Glomerular endothelial cell (primary cell): ENCODE results near the gene ALDH1L1. TPM values are rescaled to one million over a fixed set of nuclear protein-coding genes. Genes with fewer than 3 reads are reported as not detected.

ENCODE experiments used
- DNase-seq: peaks from one replicate; pipeline ENCODE4 v3.0.0-alpha.2; 2011; ENCODE audit warnings: low read depth, low spot score; ENCODE audit errors: extremely low read depth
- total RNA-seq: library from RNA; depleted of rRNA; stranded (reverse); fragments of >200 nt; gene quantifications from 2 replicates; pipeline ENCODE4 v1.2.3, GENCODE V29; 2015

ALDH1L1 gene
- total RNA-seq: not detected in 2 replicates

DNA sequence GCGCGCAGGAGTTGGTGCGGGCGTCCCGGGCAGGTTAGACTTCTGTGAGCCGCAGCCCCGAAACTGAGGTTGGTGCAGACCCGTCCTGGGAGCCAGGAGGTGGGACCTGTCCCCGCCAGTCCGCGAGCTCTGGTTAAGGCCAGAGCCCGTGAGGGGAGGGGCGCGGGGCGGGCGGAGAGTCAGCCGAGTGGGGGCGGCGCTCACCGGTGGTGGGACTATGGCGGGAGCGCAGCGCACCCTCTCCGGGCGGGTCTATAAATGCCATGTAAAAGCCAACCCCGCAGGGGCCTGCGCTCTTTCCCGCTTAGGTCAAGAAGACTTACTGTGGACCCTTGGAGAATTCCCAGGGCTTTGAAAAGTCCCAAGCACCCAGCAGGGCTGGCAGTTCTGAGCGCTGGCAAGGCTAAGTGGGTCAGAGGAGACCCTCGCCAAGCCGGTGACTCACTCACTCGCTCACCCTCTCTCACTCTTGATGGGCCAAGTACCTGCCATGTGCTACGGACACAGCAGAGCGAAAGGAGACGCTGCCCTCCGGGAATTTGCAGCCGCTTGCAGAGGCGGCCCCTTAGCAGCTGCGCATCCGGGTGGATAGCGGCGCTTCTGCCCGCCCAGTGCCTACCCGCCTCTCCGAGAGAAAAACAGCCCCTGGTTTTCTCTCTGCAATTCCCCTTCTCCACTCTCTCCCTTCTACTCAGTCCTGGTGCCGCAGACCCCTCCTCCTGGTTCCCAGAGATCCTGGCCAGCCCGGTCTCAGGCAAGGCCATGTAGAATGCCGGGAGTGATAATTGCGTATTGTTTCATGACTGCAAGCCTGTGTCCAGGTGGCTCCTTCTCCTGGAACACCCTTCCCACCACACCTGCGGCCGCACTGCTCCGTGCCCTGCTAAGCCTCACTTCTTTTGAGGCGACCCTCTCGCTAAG lies at the start of gene ALDH1L1:
ALDH1L1 (minus strand) TSS at position 110 of the 921 bp plus-strand sequence. CDS start 19,607 bp downstream, outside the sequence.
- no peak for DNase-seq

DNA sequence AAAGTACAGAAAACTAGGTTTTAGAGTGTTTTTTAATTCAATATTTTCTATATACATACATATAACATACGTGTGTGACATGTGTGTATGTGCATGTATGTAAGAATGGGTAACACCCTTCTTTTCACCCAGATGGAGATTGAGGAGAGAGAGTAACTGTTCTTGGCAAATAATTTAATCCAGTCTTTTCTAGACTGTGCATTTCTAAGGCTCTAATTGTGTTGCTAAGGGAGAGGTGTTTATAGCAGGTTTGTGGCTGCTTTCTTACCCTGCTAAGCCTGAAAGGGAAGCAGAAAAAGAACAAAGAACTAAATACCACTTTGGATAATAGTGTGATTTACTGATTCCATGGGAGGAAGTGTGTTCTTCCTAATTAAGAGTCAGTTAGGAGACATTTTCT lies 46.0 kb upstream of the ALDH1L1 start:
- DNase-seq: no peak

DNA sequence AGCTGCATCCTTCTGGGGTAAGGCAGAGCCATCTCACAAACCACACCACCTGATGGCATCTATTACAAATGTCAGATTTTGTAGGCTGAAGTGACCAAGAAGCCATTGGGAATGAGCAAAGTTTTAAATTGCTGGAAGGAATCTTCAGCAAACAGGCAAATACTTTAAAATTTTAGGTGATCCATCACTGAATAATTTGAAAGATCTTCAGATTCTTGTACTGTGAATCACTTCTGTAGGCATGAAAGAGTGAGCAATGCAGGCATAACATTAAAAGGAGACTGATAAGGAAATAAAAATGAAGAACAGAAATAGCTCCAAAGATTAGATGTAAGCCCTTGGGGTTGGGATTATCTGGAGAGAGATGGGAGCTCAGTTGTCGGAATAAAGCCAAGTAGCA lies 36.0 kb upstream of the ALDH1L1 start:
- DNase-seq: no peak

DNA sequence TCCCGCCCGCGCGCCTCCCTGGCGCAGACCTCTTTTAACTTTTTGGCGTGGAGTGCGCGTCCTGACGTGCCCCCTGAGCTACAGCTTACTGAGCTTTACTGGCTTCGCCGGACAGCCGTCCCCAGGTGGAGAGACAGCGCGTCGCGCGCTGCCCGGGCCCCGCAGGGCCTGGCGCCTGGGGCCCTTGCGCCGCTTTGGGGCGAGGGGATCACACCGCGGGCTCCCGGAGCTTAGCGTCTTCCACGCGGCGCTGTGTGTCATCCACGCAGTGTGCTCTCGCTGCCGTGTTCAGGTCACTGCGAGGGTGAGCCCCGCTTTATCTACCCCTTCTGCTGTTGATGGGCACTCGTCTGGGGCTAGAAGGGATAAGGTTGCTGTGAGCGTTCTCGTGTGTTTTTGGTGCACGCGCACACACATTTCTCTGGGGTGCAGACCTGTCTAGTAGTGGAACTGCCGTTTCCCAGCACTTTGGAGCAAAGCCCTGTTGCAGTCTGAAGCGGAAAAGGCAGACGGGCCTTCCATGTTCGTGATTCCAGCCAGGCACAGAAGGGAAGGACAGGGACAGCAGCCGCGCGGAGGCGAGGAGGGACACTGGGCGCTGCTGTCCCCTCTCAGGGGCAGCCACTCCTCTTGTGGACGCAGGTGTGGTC lies 33.1 kb upstream of the ALDH1L1 start:
- DNase-seq: no peak

DNA sequence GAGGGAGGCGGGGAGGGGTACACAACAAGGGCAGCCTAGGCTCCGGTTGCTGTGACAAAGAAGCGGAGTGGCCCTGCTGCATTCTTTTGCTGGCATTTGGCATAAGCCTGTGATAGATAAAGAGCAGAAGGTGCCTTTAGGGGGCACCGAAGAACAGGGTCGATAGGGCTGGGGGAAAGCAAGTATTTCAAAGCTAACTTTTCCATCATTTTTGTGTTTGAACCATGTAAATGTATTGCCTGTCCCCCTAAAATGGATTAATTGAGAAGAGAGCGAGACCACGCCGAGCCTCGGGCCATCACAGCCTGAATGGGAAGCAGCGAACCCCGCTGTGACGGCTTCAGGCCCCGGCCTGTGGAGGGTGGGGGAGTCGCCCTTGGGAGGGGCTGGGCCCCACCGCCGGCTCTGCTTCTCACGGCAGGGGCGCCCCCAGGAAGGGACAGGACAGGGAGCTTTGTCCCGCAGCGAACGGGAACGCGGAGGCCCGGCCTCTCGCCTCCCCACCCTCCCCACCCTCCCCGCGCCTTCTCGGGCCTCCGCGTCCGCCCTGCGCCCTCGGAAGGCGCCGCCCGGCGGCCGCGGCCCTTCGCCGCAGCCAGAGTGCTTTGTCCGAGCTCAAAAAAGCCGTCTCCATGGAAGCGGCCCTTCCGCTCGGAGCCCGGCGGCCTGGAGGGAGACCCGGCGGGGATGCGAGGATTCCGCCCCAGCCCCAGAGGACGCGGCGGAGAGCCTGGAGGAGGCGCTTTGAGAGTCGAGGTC lies 32.4 kb upstream of the ALDH1L1 start:
- no peak for DNase-seq

DNA sequence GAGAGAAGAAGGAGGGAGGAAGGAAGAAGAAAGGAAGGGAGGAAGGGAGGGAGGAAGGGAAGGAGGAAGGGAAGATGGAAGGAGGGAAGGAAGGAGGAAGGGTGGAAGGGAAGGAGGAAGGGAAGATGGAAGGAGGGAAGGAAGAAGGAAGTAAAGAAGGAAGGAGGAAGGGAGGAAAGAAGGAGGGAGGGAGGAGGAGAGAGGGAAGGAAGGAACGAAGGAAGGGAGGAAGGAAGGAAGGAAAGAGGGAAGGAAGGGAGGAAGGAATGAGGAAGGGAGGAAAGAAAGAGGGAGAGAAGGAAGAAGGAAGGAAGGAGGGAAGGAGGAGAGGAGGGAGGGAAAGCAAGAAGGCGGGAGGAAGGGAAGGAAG lies 31.8 kb upstream of the ALDH1L1 start:
- no peak for DNase-seq

DNA sequence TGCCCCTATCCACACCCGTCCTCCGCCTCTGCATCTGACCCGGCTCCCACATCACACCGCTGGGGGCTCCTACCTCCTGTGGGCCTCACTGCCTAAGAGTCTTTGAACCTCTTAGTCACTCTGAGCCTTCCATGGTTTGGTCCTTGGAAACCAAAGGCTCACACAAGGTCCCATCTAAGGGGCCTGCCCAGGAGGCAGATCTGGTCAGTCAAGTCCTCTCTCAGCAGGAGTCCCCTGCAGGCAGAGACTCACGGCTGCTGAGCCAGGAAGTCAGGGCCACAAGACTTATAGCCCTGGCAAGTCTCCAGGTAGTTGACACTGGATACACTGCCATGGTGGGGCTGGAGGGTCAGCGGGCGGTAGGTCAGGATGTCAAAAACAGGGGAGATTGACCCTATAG lies 31.2 kb upstream of the ALDH1L1 start:
- no peak for DNase-seq

DNA sequence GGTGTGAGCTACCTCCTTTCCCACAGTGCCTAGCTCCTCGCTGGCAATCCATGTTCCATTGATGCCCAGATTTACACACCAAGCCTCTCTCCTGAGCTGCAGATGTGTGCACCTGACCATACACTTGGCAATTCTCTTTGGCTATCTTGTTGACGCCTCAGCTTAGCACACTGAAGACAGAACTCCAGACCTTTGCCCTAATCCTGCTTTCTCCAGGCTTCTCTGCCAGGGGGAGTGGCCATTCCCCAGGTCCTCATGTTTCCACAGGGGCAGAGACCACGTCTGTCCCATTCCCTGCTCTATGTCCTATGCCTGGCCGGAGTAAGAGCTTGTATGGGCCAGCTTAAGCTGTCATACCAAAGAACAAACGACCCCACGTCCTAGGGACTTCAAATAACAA lies 30.2 kb upstream of the ALDH1L1 start:
- no peak for DNase-seq

DNA sequence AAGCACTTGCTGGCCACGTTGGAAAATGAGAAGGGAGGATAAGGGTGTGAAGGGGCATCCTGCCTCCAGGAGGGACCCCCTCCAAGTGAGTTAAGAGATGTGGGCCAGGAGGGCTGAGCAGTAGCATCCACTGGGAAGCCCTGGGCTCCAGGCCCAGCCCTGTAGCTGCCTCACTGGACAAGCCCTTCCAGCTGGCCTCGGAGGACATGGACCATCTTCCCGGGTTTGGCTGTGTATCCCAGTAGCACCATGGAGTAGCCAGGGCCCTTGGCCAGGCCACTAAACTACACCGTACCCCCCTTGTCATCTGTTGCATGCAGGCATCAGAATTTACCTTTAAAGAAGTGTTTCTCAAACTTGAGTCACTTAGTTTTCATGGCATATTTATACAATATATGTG lies 29.4 kb upstream of the ALDH1L1 start:
- DNase-seq: no peak

DNA sequence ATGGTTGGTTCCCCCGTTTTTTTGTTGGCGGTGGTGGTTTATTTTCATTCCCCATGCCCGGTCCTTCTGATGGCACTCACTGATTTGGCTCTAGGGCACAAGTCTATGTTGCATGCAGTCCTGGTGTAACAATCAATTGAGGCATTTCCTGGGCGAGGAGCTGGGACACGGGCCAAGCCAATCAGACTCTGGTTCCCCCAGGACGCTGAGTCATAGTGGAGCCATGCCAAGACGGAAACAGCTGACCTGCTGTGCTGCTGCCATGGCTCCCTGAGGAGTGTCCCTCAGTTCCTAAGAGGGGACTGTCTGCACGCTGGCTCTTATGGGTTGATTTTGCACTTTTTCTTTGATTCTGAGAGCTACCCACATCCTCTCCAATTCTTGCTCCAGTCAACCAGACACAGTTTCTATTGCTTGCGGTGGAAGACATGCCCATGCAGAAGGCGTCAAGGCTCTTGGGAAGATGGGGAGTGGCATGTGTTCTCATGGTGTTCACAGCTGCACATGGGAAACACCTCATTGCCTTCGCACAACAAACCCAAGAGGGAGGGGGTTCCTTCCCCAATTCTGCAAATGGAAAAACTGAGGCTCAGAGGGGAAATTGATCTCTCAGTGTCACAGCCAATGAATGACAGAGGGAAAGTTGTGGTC lies 28.3 kb upstream of the ALDH1L1 start:
- no peak for DNase-seq

DNA sequence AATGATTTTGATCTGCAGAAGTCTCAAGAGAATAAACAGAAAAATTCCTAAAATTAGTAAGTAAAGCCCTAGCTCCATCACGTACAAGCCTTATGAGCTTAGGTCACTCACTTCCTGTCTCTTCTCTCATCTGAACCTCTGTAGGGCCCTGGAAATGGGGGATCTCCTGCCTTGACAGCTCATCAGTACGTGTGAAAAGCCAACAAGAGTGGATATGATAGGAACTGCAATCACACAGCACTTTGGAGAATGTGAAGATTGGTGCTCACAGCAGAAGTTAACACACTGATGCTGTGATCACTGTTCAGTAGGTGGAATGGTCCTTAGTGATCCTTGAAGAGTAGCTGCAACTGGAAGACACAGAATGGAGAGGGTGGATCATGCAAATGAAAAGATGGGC lies 27.8 kb upstream of the ALDH1L1 start:
- DNase-seq: no peak

DNA sequence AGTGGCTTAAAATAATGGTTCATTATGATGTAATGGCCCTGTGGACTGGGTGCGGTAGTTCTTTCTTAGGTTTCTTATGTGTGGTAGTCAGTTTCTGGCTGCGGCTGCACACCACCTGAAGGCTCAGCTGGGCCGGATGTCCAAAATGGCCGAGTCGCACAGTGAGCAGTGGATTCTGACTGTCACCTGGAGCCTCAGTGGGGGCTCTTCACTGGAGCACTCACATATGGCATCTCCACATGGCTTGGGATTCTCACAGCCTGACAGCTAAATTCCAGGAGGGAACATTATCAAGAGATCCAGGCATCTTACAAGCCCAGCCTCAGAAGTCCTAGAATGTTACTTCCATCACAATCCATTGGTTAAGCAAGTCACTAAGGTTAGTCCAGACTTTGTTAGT lies 26.8 kb upstream of the ALDH1L1 start:
- DNase-seq: no peak

DNA sequence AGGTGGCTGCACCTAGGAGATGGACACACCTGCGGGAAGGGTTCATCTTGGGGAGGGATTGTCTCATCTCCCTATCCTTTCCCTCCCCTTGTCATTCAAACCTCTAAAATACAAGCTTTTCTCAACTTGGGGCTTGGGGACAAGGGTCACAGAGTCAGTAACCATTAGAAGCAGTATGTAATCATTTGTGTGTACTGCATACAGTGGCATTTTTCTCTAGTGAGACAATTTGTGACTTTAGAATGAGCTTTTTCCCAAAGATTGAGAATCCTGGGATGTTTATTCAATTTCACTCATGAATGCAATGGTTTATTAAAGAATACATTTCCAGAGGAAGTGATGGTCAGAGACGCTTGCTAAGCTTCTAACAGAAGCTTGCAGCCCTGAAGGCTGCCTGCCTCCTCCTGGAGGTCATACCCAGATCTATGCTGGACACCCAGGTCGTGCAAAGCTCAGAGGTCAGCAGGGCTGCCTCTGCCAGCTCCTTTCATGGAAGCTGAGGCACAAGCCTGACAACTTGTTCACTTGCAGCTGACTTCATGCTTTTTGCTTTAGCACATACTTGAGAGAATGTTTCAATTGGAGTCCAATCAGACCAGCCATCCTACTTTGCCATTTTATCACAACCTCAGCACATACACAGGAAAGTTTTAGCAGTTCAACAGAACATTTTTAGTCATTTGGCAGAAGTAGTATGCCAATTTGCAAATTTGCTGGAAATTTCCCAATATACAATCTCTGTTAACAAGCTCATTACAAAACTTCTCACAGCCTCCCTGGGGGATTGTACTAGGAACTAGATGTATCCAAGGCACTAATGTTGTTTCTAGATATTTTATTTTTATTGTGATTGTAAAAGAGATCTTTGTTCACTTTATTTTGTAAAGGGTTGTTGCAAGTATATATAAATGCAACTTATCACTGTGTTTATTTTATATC lies 25.6 kb upstream of the ALDH1L1 start:
- DNase-seq: no peak

DNA sequence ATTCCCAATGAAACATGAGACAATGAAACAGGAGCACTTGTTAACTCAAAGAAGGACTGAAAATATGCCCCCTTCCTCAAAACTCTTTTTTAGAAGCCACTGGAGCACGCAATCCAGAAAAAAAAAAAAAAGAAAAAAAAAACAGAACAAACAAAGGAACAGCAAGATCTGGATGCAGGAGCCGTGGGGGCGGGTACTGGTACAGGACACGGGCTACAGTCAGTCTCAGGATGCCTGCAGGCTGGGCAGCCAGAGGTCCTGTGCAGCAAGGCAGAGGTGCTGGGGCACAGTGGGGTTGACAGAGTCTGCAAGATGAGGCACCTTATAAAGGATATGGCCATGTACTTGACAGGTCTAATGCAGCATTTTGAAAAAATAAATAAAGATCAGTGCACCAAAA lies 22.3 kb upstream of the ALDH1L1 start:
- no peak for DNase-seq

DNA sequence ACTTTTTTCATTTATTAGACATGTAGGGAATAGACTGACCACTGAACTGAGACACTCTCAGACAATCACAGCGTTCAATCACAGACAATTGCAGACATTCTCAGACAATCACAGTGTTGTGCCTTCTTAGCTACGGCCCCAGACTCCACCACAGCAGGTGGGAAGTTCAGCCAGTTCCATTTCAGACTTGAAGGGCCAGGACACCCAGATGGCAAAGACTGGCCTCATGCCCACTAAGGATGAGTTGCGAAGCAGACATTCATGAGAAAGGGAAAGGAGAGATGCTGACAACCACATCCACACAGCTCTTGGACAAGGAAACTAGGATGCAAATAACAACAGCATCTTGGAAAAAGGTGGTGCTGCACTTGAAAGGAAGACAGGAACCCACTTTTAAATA lies 21.9 kb upstream of the ALDH1L1 start:
- no peak for DNase-seq

DNA sequence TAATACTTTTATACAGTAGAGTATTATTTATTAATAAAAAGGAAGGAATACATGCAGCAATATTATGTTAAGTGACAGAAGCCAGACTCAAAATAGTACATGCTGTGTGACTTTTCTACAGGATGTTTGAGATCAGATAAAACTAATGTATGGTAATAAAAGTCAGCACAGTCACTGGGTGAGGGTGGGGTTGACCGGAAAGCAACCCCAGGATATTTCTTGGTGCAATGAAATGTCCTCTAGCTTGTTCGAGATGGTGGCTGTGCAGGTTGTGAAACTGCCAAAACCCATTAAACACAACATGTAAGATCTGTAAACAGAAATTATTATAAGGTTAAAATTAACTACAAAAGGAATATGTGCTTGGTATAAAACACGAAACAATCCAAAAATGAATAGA lies 20.8 kb upstream of the ALDH1L1 start:
- DNase-seq: no peak

DNA sequence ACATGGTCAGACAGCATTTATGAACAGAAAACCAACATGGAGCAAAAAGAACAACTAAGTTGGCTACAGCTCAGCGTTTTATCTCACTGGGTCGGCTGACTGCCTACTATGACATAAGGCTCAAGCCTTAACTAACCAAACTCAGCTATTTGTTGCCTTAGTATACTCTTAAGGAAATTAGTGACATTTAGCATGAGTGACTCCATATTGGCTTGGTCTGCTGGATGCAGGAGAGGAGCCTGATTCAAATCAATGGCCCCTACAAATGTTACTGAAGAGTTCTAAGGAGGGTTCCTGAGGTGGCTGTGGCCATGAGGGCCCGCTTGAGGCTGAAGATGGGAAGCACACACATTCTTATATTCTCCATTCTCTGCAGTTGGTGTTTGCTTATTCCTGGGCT lies 20.1 kb upstream of the ALDH1L1 start:
- no peak for DNase-seq

DNA sequence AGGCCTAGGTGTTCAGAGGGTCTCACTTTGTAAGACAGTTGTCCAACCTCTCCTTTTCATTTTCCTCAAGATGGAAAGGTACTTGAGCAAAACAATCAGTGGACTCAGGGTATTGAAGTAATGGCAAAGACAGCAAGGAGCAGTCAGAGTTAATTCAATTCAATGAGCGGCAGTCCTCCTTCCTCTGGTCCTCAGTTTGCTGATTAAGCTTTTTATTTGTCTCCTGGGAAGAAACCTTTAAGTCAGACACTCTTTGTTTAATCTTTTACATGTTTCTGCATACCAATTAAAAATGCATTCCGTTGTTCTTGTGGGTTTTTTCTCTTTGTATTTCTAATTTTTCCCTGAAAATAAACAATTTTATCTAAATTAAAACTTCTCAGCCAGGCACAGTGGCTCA lies 18.9 kb upstream of the ALDH1L1 start:
- no peak for DNase-seq

DNA sequence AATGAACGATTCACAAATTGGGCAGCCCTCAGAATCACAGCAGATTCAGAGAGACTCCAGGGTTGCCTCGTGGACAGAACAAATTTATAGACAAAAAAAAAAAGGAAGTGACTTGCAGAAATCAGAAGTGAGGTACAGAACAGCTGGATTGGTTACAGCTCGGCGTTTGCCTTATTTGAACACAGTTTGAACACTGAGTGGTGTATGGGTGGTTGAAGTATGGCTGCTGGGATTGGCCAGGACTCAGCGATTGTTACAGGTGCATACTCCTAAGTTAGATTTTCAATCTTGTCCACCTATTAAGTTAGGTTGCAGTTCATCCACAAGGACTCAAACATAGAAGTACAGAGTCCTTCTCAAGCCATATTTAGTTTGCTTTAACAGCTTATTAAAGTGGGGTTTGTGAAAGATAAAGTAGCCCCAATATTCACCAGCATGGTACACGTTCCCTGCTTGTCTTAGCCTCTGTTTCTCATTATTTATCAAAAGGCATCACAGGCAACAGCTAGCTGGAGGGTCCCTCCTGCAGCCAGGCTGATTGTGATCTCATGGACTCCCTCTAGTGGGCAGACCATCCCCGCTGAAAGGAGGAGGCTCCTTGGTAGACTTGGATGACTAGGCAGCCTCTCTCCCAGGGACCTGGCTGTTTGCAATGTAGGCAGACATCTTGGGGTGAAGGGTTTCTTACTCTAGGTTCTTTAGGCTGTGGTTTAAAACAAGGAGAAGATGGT lies 17.6 kb upstream of the ALDH1L1 start:
- no peak for DNase-seq
